SHP77 treated with DMSO at 0.1 percent for 48 hours (cell line): ENCODE results near the gene TSPAN9.

Experiments used
- DNase-seq: peaks from one replicate; lab custom pipeline; 2025; lab: John Stamatoyannopoulos, UW

Gene TSPAN9

GRCh38 chr12:3316776-3317480, 239.7 kb downstream of the TSPAN9 start:
- DNase-seq: no peak

- no peak for DNase-seq
Measured at GRCh38 chr12:3317481-3317815, 240.3 kb downstream of the TSPAN9 start.

- no peak for DNase-seq
Measured at GRCh38 chr12:3317841-3318501, 240.8 kb downstream of the TSPAN9 start.

- DNase-seq: no peak
Measured at GRCh38 chr12:3319723-3320492, 242.7 kb downstream of the TSPAN9 start.

GRCh38 chr12:3320881-3321509, 243.8 kb downstream of the TSPAN9 start:
- DNase-seq: no peak

GRCh38 chr12:3321881-3322280, 244.7 kb downstream of the TSPAN9 start:
- no peak for DNase-seq

- no peak for DNase-seq
Measured at GRCh38 chr12:3323002-3323685, 246.0 kb downstream of the TSPAN9 start.

GRCh38 chr12:3325736-3326135, 248.6 kb downstream of the TSPAN9 start:
- no peak for DNase-seq

GRCh38 chr12:3326156-3326849, 249.1 kb downstream of the TSPAN9 start:
- no peak for DNase-seq

GRCh38 chr12:3326850-3327780, 249.9 kb downstream of the TSPAN9 start:
- DNase-seq: no peak

GRCh38 chr12:3328081-3328480, 250.9 kb downstream of the TSPAN9 start:
- DNase-seq: no peak

- DNase-seq: no peak
Measured at GRCh38 chr12:3328571-3328970, 251.4 kb downstream of the TSPAN9 start.

- no peak for DNase-seq
Measured at GRCh38 chr12:3329361-3329760, 252.2 kb downstream of the TSPAN9 start.

GRCh38 chr12:3330976-3331510, 253.9 kb downstream of the TSPAN9 start:
- no peak for DNase-seq

GRCh38 chr12:3332188-3332587, 255.0 kb downstream of the TSPAN9 start:
- no peak for DNase-seq

- DNase-seq: no peak
Measured at GRCh38 chr12:3333583-3333982, 256.4 kb downstream of the TSPAN9 start.

GRCh38 chr12:3333991-3334391, 256.8 kb downstream of the TSPAN9 start:
- DNase-seq: no peak

- DNase-seq: no peak
Measured at GRCh38 chr12:3335078-3335487, 257.9 kb downstream of the TSPAN9 start.
